Measurements from ENCODE around the gene NIPSNAP2. TPM values are rescaled to one million over a fixed set of nuclear protein-coding genes. Genes with fewer than 3 reads are reported as not detected.

The NIPSNAP2 gene
- total RNA-seq, 1 experiment from 2014 or later = 62.8 TPM

DNA sequence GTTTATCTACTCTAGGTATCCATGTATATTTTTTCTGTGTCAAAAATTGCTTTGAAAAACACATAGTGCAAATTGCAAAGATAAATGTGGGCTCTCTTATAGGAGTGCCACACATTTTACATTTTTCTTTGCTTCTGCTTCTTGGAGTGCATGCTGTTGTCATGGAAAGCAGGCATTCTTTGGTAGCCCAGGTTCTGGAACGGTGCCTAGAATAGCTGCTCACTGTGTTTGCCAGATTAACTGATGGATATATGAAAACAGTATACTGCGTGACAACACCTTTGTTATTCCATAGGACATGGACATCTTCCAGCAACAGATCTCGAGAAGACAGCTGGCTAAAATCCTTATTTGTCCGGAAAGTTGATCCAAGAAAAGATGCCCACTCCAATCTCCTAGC lies 13.4 kb downstream of the NIPSNAP2 start:
- peak; percentile 73 for DNase-seq (ENCODE audit: unreplicated experiment)
- ChIA-PET POLR2A (interaction anchor here (1.0 to 5.0 kb wide), 7 partner anchors 12 to 128 kb away, joined by 3 to 40 read pairs (median 4); partner anchors contain the start of genes CCT6A, CHCHD2, NIPSNAP2 and PSPH), CTCF (interaction anchor here (0.5 to 2.3 kb wide), 7 partner anchors 12 to 698 kb away, joined by 3 to 12 read pairs (median 4); no protein-coding TSS in a partner anchor)
- H3K27ac Mint-ChIP-seq (ENCODE audit: low read depth, unreplicated experiment) = peak overlapping the region; percentile 88
- peaks cover 19% of the 10 kb centered on the region for H3K4me1 Mint-ChIP-seq (ENCODE audit: insufficient read depth, unreplicated experiment)
- H3K36me3 Mint-ChIP-seq (ENCODE audit: insufficient read depth, unreplicated experiment) = peaks cover 52% of the 10 kb centered on the region
- peak overlapping the region; percentile 67 for H3K4me3 Mint-ChIP-seq (ENCODE audit: unreplicated experiment)
- no peaks in the 10 kb centered on the region for H3K27me3 Mint-ChIP-seq (ENCODE audit: insufficient read depth, unreplicated experiment)
- TF ChIP-seq, protein P1, sequence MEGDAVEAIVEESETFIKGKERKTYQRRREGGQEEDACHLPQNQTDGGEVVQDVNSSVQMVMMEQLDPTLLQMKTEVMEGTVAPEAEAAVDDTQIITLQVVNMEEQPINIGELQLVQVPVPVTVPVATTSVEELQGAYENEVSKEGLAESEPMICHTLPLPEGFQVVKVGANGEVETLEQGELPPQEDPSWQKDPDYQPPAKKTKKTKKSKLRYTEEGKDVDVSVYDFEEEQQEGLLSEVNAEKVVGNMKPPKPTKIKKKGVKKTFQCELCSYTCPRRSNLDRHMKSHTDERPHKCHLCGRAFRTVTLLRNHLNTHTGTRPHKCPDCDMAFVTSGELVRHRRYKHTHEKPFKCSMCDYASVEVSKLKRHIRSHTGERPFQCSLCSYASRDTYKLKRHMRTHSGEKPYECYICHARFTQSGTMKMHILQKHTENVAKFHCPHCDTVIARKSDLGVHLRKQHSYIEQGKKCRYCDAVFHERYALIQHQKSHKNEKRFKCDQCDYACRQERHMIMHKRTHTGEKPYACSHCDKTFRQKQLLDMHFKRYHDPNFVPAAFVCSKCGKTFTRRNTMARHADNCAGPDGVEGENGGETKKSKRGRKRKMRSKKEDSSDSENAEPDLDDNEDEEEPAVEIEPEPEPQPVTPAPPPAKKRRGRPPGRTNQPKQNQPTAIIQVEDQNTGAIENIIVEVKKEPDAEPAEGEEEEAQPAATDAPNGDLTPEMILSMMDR (IDR thresholded peaks at IDR 0.05; ENCODE audit: unreplicated experiment) = no peak
- no peaks in the 10 kb centered on the region for H3K9me3 Mint-ChIP-seq (ENCODE audit: unreplicated experiment)
- intact Hi-C loops (cut with micrococcal nuclease) = no loop called here
- BruUV-seq (replicated peaks) = no TSS peak

DNA sequence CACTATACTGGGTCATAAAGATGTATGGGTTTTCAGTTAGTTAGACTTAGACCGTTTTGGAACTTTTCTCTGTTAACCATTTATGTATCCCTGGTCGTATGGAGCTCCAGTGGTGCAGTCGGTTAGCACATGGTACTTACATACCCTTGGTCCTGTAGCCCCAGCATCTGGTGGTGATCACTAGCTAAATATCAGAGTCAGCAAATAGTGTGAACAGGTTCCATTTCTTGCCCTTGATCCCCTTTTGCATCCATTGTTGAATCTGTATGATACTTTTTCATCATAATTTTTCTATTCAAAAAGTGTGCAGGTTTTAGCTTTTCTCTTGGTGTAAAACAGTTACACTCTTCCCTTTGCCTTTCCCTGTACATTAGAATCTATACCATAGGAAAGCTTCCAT lies 15.9 kb downstream of the NIPSNAP2 start:
- intact Hi-C loops (cut with micrococcal nuclease) = no loop called here
- H3K4me1 Mint-ChIP-seq (ENCODE audit: insufficient read depth, unreplicated experiment) = peaks cover 16% of the 10 kb centered on the region
- no peak overlapping the region for H3K4me3 Mint-ChIP-seq (ENCODE audit: unreplicated experiment)
- no peak for DNase-seq (ENCODE audit: unreplicated experiment)
- no peak overlapping the region for H3K27ac Mint-ChIP-seq (ENCODE audit: low read depth, unreplicated experiment)
- TF ChIP-seq, protein P1 (IDR thresholded peaks at IDR 0.05; ENCODE audit: unreplicated experiment) = no peak
- BruUV-seq (replicated peaks) = no TSS peak
- H3K36me3 Mint-ChIP-seq (ENCODE audit: insufficient read depth, unreplicated experiment) = peaks cover 76% of the 10 kb centered on the region
- no peaks in the 10 kb centered on the region for H3K9me3 Mint-ChIP-seq (ENCODE audit: unreplicated experiment)
- H3K27me3 Mint-ChIP-seq (ENCODE audit: insufficient read depth, unreplicated experiment) = no peaks in the 10 kb centered on the region
- ChIA-PET POLR2A (interaction anchor here (0.7 to 1.9 kb wide), 2 partner anchors 9 to 15 kb away, joined by 4 to 6 read pairs; no protein-coding TSS in a partner anchor), CTCF (interaction anchor here (0.6 to 1.4 kb wide), 6 partner anchors 13 to 338 kb away, joined by 3 to 7 read pairs (median 3); no protein-coding TSS in a partner anchor)

DNA sequence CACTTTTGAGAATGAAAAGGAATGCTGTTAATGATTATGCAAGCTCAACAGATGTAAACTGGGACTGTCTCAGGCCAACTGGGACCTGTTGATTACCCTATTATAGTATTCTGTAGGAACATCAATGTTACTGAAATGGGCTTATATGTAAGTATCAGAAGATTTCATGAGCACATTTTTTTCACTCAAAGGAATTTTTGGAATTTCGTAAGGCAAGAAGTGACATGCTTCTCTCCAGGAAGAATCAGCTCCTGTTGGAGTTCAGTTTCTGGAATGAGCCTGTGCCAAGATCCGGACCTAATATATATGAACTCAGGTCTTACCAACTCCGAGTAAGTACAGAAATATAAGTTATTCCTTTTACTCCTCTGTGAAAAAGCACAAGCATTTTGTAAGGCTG lies 19.2 kb downstream of the NIPSNAP2 start:
- BruUV-seq (replicated peaks) = no TSS peak
- H3K4me3 Mint-ChIP-seq (ENCODE audit: unreplicated experiment) = no peak overlapping the region
- no peaks in the 10 kb centered on the region for H3K9me3 Mint-ChIP-seq (ENCODE audit: unreplicated experiment)
- H3K27me3 Mint-ChIP-seq (ENCODE audit: insufficient read depth, unreplicated experiment) = no peaks in the 10 kb centered on the region
- H3K36me3 Mint-ChIP-seq (ENCODE audit: insufficient read depth, unreplicated experiment) = peaks cover 95% of the 10 kb centered on the region
- TF ChIP-seq, protein P1 (IDR thresholded peaks at IDR 0.05; ENCODE audit: unreplicated experiment) = no peak
- intact Hi-C loops (cut with micrococcal nuclease) = no loop called here
- peaks cover 6% of the 10 kb centered on the region for H3K4me1 Mint-ChIP-seq (ENCODE audit: insufficient read depth, unreplicated experiment)
- ChIA-PET CTCF (interaction anchor here (1.1 to 1.7 kb wide), 2 partner anchors 18 to 342 kb away, joined by 3 to 6 read pairs; no protein-coding TSS in a partner anchor), POLR2A (interaction anchor here (0.6 to 1.9 kb wide), 9 partner anchors 11 to 343 kb away, joined by 3 to 11 read pairs (median 6); partner anchors contain the start of genes CCT6A and PSPH)
- DNase-seq (ENCODE audit: unreplicated experiment) = peak; percentile 11
- peak overlapping the region; percentile 19 for H3K27ac Mint-ChIP-seq (ENCODE audit: low read depth, unreplicated experiment)

DNA sequence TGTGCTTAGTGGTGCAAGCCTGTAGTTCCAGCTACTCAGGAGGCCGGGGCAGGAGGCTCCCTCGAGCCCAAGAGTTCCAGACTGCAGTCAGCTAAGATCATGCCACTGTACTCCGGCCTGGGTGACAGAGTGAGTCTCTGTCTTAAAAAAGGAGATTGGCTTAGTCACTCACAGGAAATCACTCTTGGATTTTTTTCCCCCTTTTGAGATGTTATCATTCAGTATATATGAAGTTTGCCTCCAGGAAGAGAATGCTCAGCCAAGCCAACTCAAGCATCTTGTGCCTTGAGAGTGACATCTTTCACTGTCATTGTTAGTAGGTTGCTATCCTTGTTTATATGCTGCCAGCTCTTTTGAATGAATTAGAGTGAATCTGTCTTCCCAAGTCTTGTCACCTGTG lies 28.0 kb downstream of the NIPSNAP2 start:
- CTCF ChIA-PET = interaction anchor here (1.3 kb wide), 1 partner anchor 12 kb away, joined by 3 read pairs; no protein-coding TSS in a partner anchor
- no peaks in the 10 kb centered on the region for H3K4me1 Mint-ChIP-seq (ENCODE audit: insufficient read depth, unreplicated experiment)

More for the DNA sequence above, 28.0 kb downstream of the NIPSNAP2 start:
- no peak for DNase-seq (ENCODE audit: unreplicated experiment)
- intact Hi-C loops (cut with micrococcal nuclease) = no loop called here
- H3K27me3 Mint-ChIP-seq (ENCODE audit: insufficient read depth, unreplicated experiment) = no peaks in the 10 kb centered on the region
- no peaks in the 10 kb centered on the region for H3K9me3 Mint-ChIP-seq (ENCODE audit: unreplicated experiment)
- peaks cover 86% of the 10 kb centered on the region for H3K36me3 Mint-ChIP-seq (ENCODE audit: insufficient read depth, unreplicated experiment)
- H3K4me3 Mint-ChIP-seq (ENCODE audit: unreplicated experiment) = no peak overlapping the region
- no peak overlapping the region for H3K27ac Mint-ChIP-seq (ENCODE audit: low read depth, unreplicated experiment)
- no TSS peak for BruUV-seq (replicated peaks)
- TF ChIP-seq, protein P1 (IDR thresholded peaks at IDR 0.05; ENCODE audit: unreplicated experiment) = no peak
- POLR2A ChIA-PET = no interaction called here

Measured in MCF 10A (cell line).